Fibroblast of lung (primary cell): ENCODE measurements around the gene WDFY1. TPM values are rescaled to one million over a fixed set of nuclear protein-coding genes. Genes with fewer than 3 reads are reported as not detected.

Experiments
- DNase-seq, 2 donors: peaks; one replicate each; pipeline versions ENCODE4 v3.0.0 to v3.0.0-alpha.2; 2010; ENCODE audit warnings: low read depth in 2 of 2
- H2AFZ ChIP-seq: 2 replicates; pipeline ENCODE4 v1.5.1; 2012; ENCODE audit warnings: low read length, control low read depth, inconsistent platforms
- H3K27ac ChIP-seq: 2 replicates; pipeline ENCODE4 v1.5.1; 2011; ENCODE audit warnings: low read length, control low read depth; ENCODE audit not compliant: insufficient read depth
- H3K27me3 ChIP-seq: 2 replicates; pipeline ENCODE4 v1.5.1; 2011; ENCODE audit warnings: mild to moderate bottlenecking, low read length; ENCODE audit not compliant: control insufficient read depth, insufficient read depth
- H3K36me3 ChIP-seq: 2 replicates; pipeline ENCODE4 v1.5.1; 2011; ENCODE audit warnings: low read length; ENCODE audit not compliant: control insufficient read depth, insufficient read depth
- H3K4me1 ChIP-seq: 2 replicates; pipeline ENCODE4 v1.5.1; 2011; ENCODE audit warnings: low read length; ENCODE audit not compliant: control insufficient read depth, insufficient read depth; ENCODE audit errors: extremely low read depth
- H3K4me2 ChIP-seq: 2 replicates; pipeline ENCODE4 v1.5.1; 2011; ENCODE audit warnings: low read length, control low read depth; ENCODE audit not compliant: insufficient read depth; ENCODE audit errors: extremely low read depth
- H3K4me3 ChIP-seq, 4 experiments: fragments of 200-600 bp in 1 of 4; sonication (generic) in 1 of 4; replicated peaks in 1 of 4; 2 replicates each; pipeline ENCODE4 v1.5.1; 2011 to 2016; ENCODE audit warnings: low read length in 4 of 4, low read depth in 3 of 4, mild to moderate bottlenecking in 3 of 4, control low read depth in 2 of 4, inconsistent platforms in 1 of 4, mixed read lengths in 1 of 4; ENCODE audit not compliant: insufficient read depth in 1 of 4; ENCODE audit errors: control extremely low read depth in 1 of 4
- H3K79me2 ChIP-seq: 2 replicates; pipeline ENCODE4 v1.5.1; 2012; ENCODE audit warnings: mild to moderate bottlenecking, low read length, inconsistent platforms; ENCODE audit not compliant: control insufficient read depth, insufficient read depth
- H3K9ac ChIP-seq: 2 replicates; pipeline ENCODE4 v1.5.1; 2011; ENCODE audit warnings: mild to moderate bottlenecking, low read length, control low read depth; ENCODE audit not compliant: insufficient read depth
- H3K9me3 ChIP-seq: 2 replicates; pipeline ENCODE4 v1.5.1; 2012; ENCODE audit warnings: low read depth, low read length; ENCODE audit not compliant: control insufficient read depth, insufficient read depth
- H4K20me1 ChIP-seq: 2 replicates; pipeline ENCODE4 v1.5.1; 2011; ENCODE audit warnings: low read length; ENCODE audit not compliant: control insufficient read depth, insufficient read depth; ENCODE audit errors: extremely low read depth
- EZH2 ChIP-seq: IDR thresholded peaks from 2 replicates; pipeline ENCODE4 v1.5.1; 2012; ENCODE audit warnings: low read length, control low read depth, mild to moderate bottlenecking; ENCODE audit errors: missing control alignments
- polyA plus RNA-seq, 2 donors: library from polyadenylated mRNA; depleted of rRNA in 1 of 2; stranded (reverse) in 1 of 2; unstranded in 1 of 2; fragments of >200 nt; gene quantifications; 2 replicates each; pipeline ENCODE4 v1.2.1, GENCODE V29; 2011 to 2012; ENCODE audit warnings: missing spikeins in 1 of 2
- total RNA-seq: library from RNA; depleted of rRNA; stranded (reverse); fragments of >200 nt; gene quantifications from 2 replicates; pipeline ENCODE4 v1.2.1, GENCODE V29; 2014
- TF ChIP-seq, protein P1 (sequence below), 2 donors: IDR thresholded peaks in 1 of 2; conservative IDR thresholded peaks in 1 of 2; 1 replicate in 1 of 2; 2 replicates in 1 of 2; pipeline ENCODE4 v1.5.1; 2011 to 2012; ENCODE audit warnings: low read length in 2 of 2, control low read depth in 1 of 2, inconsistent platforms in 1 of 2, low read depth in 1 of 2, mild to moderate bottlenecking in 1 of 2

Gene WDFY1
- total and polyA plus RNA-seq, 2 donors (not counting 1 experiment from before 2014, with no cell fraction given) = 79.1 to 156 TPM

DNA sequence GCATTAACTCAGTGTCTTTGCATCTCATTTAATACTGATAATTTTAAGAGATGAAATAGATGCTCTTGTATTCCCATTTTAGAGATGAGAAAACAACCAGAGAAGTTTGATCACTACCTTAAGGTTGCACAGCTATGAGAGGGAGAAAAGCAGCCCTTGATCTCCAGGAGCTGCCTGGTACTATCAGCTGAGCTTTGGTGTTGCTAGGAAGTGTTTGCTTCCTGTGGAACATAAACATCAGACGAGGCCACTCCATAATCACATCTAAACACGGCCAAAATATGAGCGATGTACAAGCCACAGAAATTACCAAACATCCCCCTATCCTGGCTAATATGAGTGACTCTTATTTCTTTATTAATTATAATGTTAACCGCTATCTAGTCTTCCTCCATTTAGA, 620 bp upstream of the WDFY1 start:
- H2AFZ ChIP-seq = peak overlapping the region; percentile 25
- H4K20me1 ChIP-seq = no peaks in the 10 kb centered on the region
- H3K27ac ChIP-seq = no peak overlapping the region
- peaks cover 30% of the 10 kb centered on the region for H3K79me2 ChIP-seq
- no peaks in the 10 kb centered on the region for H3K36me3 ChIP-seq
- peak overlapping the region; percentile 29 for H3K4me2 ChIP-seq
- peaks cover 12% of the 10 kb centered on the region for H3K4me1 ChIP-seq
- no peaks in the 10 kb centered on the region for H3K9me3 ChIP-seq
- DNase-seq = no peak
- H3K4me3 ChIP-seq = peak overlapping the region in 2 of 4 experiments; percentile 51 to 84
- TF ChIP-seq, protein P1, sequence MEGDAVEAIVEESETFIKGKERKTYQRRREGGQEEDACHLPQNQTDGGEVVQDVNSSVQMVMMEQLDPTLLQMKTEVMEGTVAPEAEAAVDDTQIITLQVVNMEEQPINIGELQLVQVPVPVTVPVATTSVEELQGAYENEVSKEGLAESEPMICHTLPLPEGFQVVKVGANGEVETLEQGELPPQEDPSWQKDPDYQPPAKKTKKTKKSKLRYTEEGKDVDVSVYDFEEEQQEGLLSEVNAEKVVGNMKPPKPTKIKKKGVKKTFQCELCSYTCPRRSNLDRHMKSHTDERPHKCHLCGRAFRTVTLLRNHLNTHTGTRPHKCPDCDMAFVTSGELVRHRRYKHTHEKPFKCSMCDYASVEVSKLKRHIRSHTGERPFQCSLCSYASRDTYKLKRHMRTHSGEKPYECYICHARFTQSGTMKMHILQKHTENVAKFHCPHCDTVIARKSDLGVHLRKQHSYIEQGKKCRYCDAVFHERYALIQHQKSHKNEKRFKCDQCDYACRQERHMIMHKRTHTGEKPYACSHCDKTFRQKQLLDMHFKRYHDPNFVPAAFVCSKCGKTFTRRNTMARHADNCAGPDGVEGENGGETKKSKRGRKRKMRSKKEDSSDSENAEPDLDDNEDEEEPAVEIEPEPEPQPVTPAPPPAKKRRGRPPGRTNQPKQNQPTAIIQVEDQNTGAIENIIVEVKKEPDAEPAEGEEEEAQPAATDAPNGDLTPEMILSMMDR (conservative IDR thresholded peaks at IDR 0.05 in 1 of 2, IDR thresholded peaks at IDR 0.05 in 1 of 2; ENCODE audit: low read depth in 1 of 2, low read length in 2 of 2) = no peak
- no peak for TF ChIP-seq EZH2
- no peak overlapping the region for H3K9ac ChIP-seq
- H3K27me3 ChIP-seq = no peaks in the 10 kb centered on the region

DNA sequence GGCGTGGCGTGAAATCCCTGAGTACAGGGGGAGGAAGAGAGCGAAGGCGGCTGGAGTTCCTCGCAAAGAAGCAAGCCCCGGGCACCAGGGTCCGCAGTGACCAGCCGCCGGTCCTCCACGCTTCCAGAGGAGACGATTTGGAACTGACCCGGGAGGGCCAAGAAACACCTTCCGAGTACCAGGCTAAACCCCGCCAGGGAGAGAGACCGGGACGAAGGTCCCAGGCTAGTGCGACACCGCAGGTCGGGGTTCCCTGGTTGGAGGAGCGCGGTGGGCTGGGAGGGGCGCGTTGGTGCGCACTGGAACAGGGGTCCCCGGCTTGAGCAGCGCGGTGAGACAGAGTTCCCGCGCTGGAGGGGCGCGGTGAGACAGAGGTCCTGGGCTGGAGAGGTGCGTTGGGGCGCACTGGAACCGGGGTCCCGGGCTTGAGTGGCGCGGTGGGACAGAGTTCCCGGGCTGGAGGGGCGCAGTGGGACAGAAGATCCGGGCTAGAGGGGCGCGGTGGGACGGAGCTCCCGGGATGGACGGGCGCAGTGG, 901 bp downstream of the WDFY1 start:
- peak overlapping the region; percentile 86 for H3K27ac ChIP-seq
- H3K4me2 ChIP-seq = peak overlapping the region; percentile 86
- no peaks in the 10 kb centered on the region for H4K20me1 ChIP-seq
- no peak for TF ChIP-seq EZH2
- TF ChIP-seq, protein P1 (conservative IDR thresholded peaks at IDR 0.05 in 1 of 2, IDR thresholded peaks at IDR 0.05 in 1 of 2; ENCODE audit: low read depth in 1 of 2, low read length in 2 of 2) = peak in 1 of 2 donors; percentile 6
- H3K4me1 ChIP-seq = peaks cover 14% of the 10 kb centered on the region
- no peaks in the 10 kb centered on the region for H3K36me3 ChIP-seq
- DNase-seq = peak; percentile 27 to 35
- peak overlapping the region; percentile 28 for H2AFZ ChIP-seq
- peaks cover 44% of the 10 kb centered on the region for H3K79me2 ChIP-seq
- no peaks in the 10 kb centered on the region for H3K27me3 ChIP-seq
- no peaks in the 10 kb centered on the region for H3K9me3 ChIP-seq
- peak overlapping the region; percentile 80 to 86 (median 82) for H3K4me3 ChIP-seq
- peak overlapping the region; percentile 94 for H3K9ac ChIP-seq

DNA sequence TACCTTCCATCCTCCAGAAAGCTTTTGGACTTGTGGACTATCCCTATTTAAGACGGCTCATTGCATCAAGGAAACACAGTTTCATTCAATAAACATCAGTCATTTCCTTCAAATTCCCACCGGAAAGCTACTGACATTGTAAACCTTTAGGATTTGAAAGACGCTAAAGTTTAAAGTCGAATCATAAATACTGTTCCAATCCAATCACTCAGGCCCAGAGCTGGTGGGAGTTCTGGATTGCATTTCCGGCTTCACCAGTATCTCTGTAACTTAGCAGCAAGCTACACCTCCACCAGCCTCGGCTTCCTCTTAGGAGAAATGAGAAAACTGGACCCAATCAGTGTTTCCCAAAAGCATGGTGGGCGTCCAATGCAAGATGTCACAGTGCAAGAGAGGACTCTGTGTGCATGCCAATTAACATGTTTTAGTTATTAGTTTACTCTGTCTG, 1.6 kb downstream of the WDFY1 start:
- no peaks in the 10 kb centered on the region for H4K20me1 ChIP-seq
- H3K9ac ChIP-seq = no peak overlapping the region
- H3K9me3 ChIP-seq = no peaks in the 10 kb centered on the region
- H3K27me3 ChIP-seq = no peaks in the 10 kb centered on the region
- H3K4me1 ChIP-seq = peaks cover 14% of the 10 kb centered on the region
- TF ChIP-seq, protein P1 (conservative IDR thresholded peaks at IDR 0.05 in 1 of 2, IDR thresholded peaks at IDR 0.05 in 1 of 2; ENCODE audit: low read depth in 1 of 2, low read length in 2 of 2) = no peak
- no peak overlapping the region for H2AFZ ChIP-seq
- H3K4me2 ChIP-seq = peak overlapping the region; percentile 86
- no peaks in the 10 kb centered on the region for H3K36me3 ChIP-seq
- DNase-seq = peak; percentile 38 to 69
- peaks cover 51% of the 10 kb centered on the region for H3K79me2 ChIP-seq
- H3K4me3 ChIP-seq = peak overlapping the region; percentile 80 to 86 (median 82)
- H3K27ac ChIP-seq = peak overlapping the region; percentile 86
